Measurements from ENCODE around the gene SH2D3A. TPM values are rescaled to one million over a fixed set of nuclear protein-coding genes. Genes with fewer than 3 reads are reported as not detected.
"Not testable (repeated sequence)": the region's sequence is repeated elsewhere in the genome, so short reads cannot be mapped to it uniquely, and the experiment has no call there.

SH2D3A gene
- polyA plus RNA-seq, 1 donor, result 1.2 TPM

- DNase-seq (ENCODE audit: low read depth), result no peak
Observed at GRCh38 chr19:6790194-6791128, 23.2 kb upstream of the SH2D3A start.

GRCh38 chr19:6788896-6789295 lies 21.7 kb upstream of the SH2D3A start:
- DNase-seq (ENCODE audit: low read depth), result no peak

DNA sequence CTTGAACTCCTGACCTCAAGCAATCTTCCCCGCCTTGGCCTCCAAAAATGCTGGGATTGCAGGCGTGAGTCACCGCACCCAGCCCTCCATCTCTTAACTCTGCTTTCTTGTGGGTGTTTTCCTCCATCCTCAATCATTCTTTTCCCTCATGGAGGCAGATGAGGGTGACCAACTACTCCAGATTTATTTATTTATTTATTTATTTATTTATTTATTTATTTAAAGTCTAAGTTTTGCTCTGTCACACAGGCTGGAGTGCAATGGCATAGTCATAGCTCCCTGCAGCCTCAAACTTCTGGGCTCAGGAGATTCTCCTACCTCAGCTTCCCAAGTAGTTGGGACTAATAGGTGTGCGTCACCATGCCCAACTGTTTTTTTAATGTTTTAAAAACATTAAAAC lies 20.2 kb upstream of the SH2D3A start:
- no peak for DNase-seq (ENCODE audit: low read depth)

GRCh38 chr19:6779206-6779605 lies 12.0 kb upstream of the SH2D3A start:
- no peak for DNase-seq (ENCODE audit: low read depth)

- no peak for DNase-seq (ENCODE audit: low read depth)
Observed at GRCh38 chr19:6778386-6778785, 11.2 kb upstream of the SH2D3A start.

GRCh38 chr19:6777434-6777833 lies 10.2 kb upstream of the SH2D3A start:
- DNase-seq (ENCODE audit: low read depth), result no peak

GRCh38 chr19:6776999-6777398 lies 9.8 kb upstream of the SH2D3A start:
- no peak for DNase-seq (ENCODE audit: low read depth)

DNA sequence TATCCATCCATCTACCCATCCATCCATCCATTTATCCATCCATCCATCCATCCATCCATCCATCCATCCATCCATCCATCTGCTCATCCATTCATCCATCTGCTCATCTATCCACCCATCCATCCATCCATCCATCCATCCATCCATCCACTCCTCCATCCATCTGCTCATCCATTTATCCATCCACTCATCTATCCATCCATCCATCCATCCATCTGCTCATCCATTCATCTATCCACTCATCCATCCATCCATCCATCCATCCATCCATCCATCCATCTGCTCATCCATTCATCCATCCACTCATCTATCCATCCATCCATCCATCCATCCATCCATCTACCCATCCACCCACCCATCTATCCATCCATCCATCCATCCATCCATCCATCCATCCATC lies 8.8 kb upstream of the SH2D3A start:
- not testable (repeated sequence) for DNase-seq (ENCODE audit: low read depth)

DNA sequence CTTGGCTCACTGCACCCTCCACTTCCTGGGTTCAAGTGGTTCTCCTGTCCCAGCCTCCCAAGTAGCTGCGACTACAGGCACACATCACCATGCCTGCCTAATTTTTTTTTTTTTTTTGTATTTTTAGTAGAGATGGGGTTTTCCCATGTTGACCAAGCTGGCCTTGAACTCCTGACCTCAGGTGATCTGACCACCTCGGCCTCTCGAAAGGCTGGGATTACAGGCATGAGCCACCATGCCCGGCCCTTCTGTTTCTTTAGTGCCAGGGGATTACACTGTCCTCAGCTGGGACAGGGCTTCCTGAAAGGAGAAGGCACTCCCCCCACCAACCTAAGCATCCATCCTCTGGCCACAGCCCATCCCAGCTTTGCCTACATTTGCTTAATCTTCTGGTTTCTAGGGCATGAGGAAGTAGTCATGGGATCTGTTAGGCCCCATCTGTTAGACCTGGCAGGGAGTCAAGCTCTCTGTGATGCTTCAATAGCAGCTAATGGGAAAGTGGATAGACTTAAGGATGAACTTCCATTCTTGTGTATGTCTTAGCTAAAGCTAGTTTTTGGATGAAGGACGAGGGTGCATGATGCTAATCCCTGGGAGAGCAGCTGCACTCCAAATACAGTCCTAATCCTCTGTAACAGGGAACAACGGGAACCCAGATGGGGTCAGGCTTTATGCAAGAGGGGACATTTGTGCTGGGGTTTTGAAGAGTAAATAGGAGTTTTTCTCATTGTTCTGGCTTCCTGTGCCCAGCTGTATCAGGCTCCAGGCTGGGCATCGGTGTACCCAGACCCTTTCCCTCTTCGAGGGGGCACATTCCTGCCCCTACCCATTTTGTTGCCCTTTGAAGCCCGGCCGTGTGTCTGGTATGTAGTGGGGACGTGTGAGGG lies 7.8 kb upstream of the SH2D3A start:
- DNase-seq (ENCODE audit: low read depth), result no peak

DNA sequence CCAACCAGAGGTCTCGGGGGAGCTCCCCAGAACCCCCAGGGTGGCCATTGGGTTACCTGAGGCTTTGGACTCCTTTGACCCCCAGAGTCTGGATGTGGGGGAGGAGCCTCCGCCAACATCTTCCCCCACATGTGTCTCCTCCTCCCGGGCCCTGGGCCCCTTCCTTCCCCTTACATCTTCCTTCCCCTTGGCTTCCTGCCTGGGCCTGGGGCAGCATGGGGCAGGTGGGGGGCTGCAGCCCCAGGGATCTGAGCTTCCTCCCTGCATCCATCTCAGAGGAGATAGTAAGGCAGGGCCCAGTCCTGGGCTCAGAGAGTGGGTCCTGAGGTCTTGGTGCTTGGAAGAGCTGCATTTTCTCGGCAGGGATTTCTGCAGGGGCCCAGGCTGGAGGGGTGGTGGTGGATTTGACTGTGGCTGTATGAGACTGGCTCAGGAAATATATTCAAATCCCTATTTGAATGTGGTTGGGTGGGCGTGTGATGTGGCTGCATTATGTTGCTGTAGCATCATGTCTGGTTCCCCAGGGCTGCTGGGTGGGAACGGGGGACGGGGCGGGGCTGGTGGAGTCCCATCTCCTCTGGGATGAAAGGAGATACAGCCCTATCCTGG lies 6.2 kb upstream of the SH2D3A start:
- no peak for DNase-seq (ENCODE audit: low read depth)

- DNase-seq (ENCODE audit: low read depth), result no peak
Observed at GRCh38 chr19:6772866-6773322, 5.7 kb upstream of the SH2D3A start.

DNA sequence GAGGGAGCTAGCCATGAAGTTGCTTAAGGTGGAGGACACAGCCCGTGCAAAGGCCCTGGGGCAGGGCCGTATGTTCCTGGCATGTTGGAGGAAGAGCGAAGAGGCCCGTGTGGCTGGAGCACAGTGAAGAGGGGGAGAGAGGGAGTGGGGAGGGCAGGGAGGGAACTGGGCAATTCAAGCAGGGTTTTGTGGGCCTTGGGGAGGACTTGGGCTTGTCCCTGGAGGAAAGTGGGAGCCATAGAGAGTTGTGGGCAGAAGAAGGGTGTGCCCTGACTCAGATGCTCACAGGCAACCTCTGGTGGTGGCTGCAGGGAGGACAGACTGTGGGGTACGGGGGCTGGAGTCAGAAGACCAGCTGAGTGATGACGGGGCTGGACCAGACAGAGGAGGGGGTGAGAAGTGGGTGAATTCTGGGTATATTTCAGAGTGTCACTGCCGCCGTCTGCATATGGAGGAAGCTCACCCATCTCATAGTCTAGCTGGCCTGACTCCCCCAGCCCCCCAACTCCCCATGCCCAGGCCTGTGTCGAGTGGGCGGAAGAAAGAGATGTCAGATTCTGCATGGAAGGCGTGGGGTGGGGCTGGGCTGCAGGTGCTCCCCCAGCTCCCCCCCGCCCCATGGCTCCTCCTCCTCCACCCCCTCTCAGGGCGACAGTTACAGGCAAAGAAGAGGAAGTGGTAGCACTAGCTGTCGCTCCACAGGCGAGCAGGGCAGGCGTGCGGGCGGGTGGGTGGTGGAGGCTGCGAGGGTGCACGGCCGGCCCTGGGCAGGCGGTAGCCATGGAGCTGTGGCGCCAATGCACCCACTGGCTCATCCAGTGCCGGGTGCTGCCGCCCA lies 5.0 kb upstream of the SH2D3A start, which contains the start of gene VAV1:
Gene VAV1, plus strand, starts transcription at position 681 of the 838 bp plus-strand sequence. Its CDS starts 100 bp downstream, at position 781.
- no peak for DNase-seq (ENCODE audit: low read depth)

DNA sequence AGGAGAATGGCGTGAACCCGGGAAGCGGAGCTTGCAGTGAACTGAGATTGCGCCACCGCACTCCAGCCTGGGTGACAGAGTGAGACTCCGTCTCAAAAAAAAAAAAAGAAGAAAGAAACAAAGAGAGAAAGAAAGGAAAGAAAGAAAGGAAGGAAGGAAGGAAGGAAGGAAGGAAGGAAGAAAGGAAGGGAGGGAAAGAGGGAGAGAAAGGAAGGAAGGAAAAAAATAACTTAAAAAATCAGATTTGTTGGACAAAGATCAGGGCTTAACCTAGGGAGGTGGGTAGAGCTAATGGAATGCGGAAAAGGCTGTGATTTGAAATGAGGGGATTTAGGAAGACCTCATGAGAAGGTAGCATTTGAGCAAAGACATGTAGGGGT lies 4.4 kb upstream of the SH2D3A start:
- DNase-seq (ENCODE audit: low read depth), result not testable (repeated sequence)

GRCh38 chr19:6769006-6769619 lies 1.9 kb upstream of the SH2D3A start:
- DNase-seq (ENCODE audit: low read depth), result no peak

- no peak for DNase-seq (ENCODE audit: low read depth)
Observed at GRCh38 chr19:6768236-6768785, 1.1 kb upstream of the SH2D3A start.

- DNase-seq (ENCODE audit: low read depth), result no peak
Observed at GRCh38 chr19:6767081-6767356, 216 bp downstream of the SH2D3A start.

DNA sequence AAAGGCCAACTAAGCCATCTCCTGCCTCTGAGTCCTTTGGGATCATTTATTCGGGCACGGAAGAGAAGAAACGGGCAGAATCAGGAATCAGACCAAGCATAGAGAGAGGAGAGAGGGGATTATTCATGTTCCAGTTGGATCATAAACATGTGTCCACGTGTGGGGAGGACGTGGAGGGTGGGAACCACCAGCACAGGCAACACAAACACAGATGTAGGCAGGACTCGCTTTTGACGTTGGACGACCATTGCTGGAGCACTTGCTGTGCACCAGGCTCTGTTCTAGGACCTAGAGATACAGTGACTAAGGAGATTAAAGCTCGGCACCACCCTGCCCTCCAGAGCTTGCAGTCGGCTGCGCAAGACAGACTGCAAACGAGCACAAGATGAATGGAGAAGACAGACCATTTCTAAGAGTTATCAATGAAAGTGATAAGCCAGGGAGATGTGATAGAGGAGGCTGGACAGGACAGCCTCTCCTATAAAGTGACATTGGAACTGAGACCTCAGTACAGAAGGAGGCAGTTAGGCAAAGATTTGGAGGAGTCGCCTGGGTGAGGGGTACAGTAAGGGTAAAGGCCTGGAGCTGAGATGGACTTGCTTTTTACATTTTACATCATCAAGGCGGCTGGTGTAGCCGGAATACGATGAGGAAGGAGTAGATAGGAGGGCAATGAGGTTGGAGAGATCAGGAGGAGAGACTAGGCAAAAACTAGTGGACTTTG lies 716 bp downstream of the SH2D3A start:
- no peak for DNase-seq (ENCODE audit: low read depth)

DNA sequence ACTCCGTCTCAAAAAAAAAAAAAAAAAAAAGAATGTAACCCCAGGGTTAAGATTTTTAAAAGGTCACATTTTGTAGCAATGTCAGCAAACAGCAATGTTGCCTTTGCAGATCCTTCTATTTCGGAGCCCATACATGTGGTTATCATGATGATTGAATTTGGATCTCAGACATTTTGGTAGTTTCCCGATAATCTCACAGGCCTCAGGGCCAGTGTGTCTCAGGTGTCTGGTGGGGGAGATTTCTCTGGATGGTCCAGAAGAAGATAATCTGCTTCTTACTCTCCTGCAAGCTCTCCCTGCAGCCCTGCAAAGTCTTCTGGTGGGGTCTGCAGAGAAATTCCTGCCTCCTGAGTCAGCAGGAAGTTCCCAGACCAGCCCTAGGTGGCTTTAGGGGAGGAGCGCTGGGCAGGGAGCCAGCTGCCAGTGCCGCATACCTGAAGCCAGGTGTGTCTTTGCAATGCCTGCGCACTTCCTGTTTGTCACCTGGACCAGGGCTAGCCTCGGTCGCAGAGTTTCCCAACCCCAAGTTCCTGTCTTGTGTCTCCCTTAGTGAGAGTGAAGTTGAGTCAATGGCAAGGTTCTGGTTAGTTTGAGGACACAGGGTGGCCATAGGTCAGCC lies 1.4 kb downstream of the SH2D3A start:
- no peak for DNase-seq (ENCODE audit: low read depth)

DNA sequence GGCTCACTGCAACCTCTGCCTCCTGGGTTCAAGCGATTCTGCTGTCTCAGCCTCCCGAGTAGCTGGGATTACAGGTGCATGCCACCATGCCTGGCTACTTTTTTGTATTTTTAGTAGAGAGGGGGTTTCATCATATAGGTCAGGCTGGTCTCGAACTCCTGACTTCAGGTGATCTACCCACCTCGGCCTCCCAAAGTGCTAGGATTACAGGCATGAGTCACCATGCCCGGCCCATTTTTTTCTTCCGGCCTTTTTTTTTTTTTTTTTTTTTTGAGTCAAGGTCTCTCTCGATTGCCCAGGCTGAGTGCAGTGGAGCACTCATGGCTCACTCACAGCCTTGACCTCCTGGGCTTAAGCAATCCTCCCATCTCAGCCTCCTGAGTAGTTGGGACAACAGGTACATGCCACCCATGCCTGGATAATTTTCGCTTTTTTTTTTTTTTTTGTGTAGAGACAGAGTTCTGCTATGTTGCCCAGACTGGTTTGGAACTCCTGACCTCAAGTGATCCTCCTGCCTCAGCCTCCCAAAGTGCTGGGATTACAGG lies 4.9 kb downstream of the SH2D3A start:
- not testable (repeated sequence) for DNase-seq (ENCODE audit: low read depth)
